K562 (cell line): ENCODE data around the gene ARPC4. TPM values are rescaled to one million over a fixed set of nuclear protein-coding genes. Genes with fewer than 3 reads are reported as not detected.
A peak's percentile ranks its signal among the peaks of the same experiment; 100 is the strongest.

Source experiments
- BRCA1 ChIP-seq, 2 experiments: fragments of 450-650 bp in 1 of 2; sonication (generic) in 1 of 2; formaldehyde crosslinking in 1 of 2; IDR thresholded peaks; 2 replicates each; pipeline versions ENCODE4 v1.5.0 to v1.6.1; 2017 to 2020; ENCODE audit warnings: mild to moderate bottlenecking in 1 of 2, missing genetic modification reagents in 1 of 2
- BRD4 ChIP-seq: fragments of 200-600 bp; sonication (generic); IDR thresholded peaks from 2 replicates; pipeline ENCODE4 v1.6.1; 2017; ENCODE audit warnings: inconsistent platforms
- C11orf30 ChIP-seq: fragments of 450-650 bp; IDR thresholded peaks from 2 replicates; pipeline ENCODE4 v1.6.1; 2016; ENCODE audit warnings: low read depth, mild to moderate bottlenecking
- CHD4 ChIP-seq: fragments of 200-600 bp; sonication (generic); IDR thresholded peaks from 3 replicates; pipeline ENCODE4 v1.6.1; 2012; ENCODE audit warnings: low read depth, mild to moderate bottlenecking, mixed read lengths, low read length, inconsistent platforms; ENCODE audit not compliant: insufficient read depth, insufficient replicate concordance, poor library complexity, severe bottlenecking
- CTBP1 ChIP-seq: fragments of 450-650 bp; IDR thresholded peaks from 2 replicates; pipeline ENCODE4 v1.6.1; 2016; ENCODE audit warnings: borderline replicate concordance
- DMBX1 ChIP-seq: fragments of 250-450 bp; sonication (Bioruptor Pico); IDR thresholded peaks from 2 replicates; pipeline ENCODE4 v1.8.0; 2022; ENCODE audit warnings: inconsistent platforms, mild to moderate bottlenecking, moderate library complexity, borderline replicate concordance
- EHMT2 ChIP-seq: fragments of 450-650 bp; IDR thresholded peaks from 2 replicates; pipeline ENCODE4 v1.6.1; 2018; ENCODE audit warnings: antibody characterized with exemption
- ELF2 ChIP-seq: fragments of 250-450 bp; sonication (Bioruptor Pico); IDR thresholded peaks from 2 replicates; pipeline ENCODE4 v1.5.0; 2021; ENCODE audit warnings: mild to moderate bottlenecking
- FOXA3 ChIP-seq, 2 experiments: fragments of 450-650 bp in 1 of 2; sonication (generic) in 1 of 2; formaldehyde crosslinking; IDR thresholded peaks in 1 of 2; conservative IDR thresholded peaks in 1 of 2; 2 replicates each; pipeline versions ENCODE4 v1.4.0 to v1.8.0; 2020 to 2022; ENCODE audit warnings: mild to moderate bottlenecking in 2 of 2, missing genetic modification reagents in 1 of 2
- FOXK2 ChIP-seq, 2 experiments: fragments of 450-650 bp; IDR thresholded peaks in 1 of 2; conservative IDR thresholded peaks in 1 of 2; 2 replicates each; pipeline ENCODE4 v1.6.1; 2016; ENCODE audit warnings: low read depth in 2 of 2, mild to moderate bottlenecking in 1 of 2
- HEY1 ChIP-seq: fragments of 250-450 bp; sonication (Bioruptor Pico); IDR thresholded peaks from 2 replicates; pipeline ENCODE4 v1.5.0; 2020; ENCODE audit warnings: mild to moderate bottlenecking, moderate library complexity, borderline replicate concordance
- HNRNPL ChIP-seq: fragments of 200-400 bp; formaldehyde crosslinking; IDR thresholded peaks from 2 replicates; pipeline ENCODE4 v1.6.1; 2017; ENCODE audit warnings: low read depth, mild to moderate bottlenecking, low read length
- KDM1A ChIP-seq, 2 experiments: fragments of 450-650 bp; IDR thresholded peaks; 2 replicates each; pipeline ENCODE4 v1.6.1; 2016; ENCODE audit warnings: mild to moderate bottlenecking in 2 of 2
- NCOA6 ChIP-seq: fragments of 450-650 bp; IDR thresholded peaks from 2 replicates; pipeline ENCODE4 v1.6.1; 2017; ENCODE audit warnings: mild to moderate bottlenecking
- NR2C2 ChIP-seq, 2 experiments: fragments of 200-800 bp in 1 of 2; sonication (Bioruptor generic) in 1 of 2; sonication (generic) in 1 of 2; formaldehyde crosslinking in 1 of 2; IDR thresholded peaks; 2 replicates each; pipeline versions ENCODE4 v1.6.1 to v1.8.0; 2016 to 2022; ENCODE audit warnings: mild to moderate bottlenecking in 1 of 2, missing compliant biosample characterization in 1 of 2, missing genetic modification characterization in 1 of 2, missing genetic modification reagents in 1 of 2
- POLR2AphosphoS2 ChIP-seq: IDR thresholded peaks from 2 replicates; pipeline ENCODE4 v1.6.1; 2012; ENCODE audit warnings: low read length, improper control_type of control experiment
- POLR2G ChIP-seq: fragments of 200-400 bp; formaldehyde crosslinking; IDR thresholded peaks from 2 replicates; pipeline ENCODE4 v1.6.1; 2017; ENCODE audit warnings: low read depth, mild to moderate bottlenecking, antibody characterized with exemption, low read length, moderate library complexity
- RAD21 ChIP-seq, 2 experiments: fragments of 250-450 bp in 1 of 2; fragments of 450-650 bp in 1 of 2; sonication (Bioruptor Pico) in 1 of 2; formaldehyde crosslinking in 1 of 2; IDR thresholded peaks in 1 of 2; conservative IDR thresholded peaks in 1 of 2; 2 replicates each; pipeline versions ENCODE4 v1.4.0 to v1.8.0; 2020 to 2022; ENCODE audit warnings: mild to moderate bottlenecking in 2 of 2, moderate library complexity in 1 of 2
- RAD51 ChIP-seq: fragments of 450-650 bp; IDR thresholded peaks from 2 replicates; pipeline ENCODE4 v1.7.1; 2016; ENCODE audit warnings: low read depth, mild to moderate bottlenecking, borderline replicate concordance
- RBM34 ChIP-seq: fragments of 200-400 bp; formaldehyde crosslinking; IDR thresholded peaks from 2 replicates; pipeline ENCODE4 v1.6.1; 2018; ENCODE audit warnings: low read length, borderline replicate concordance; ENCODE audit not compliant: insufficient read depth
- SAFB ChIP-seq: fragments of 200-400 bp; formaldehyde crosslinking; IDR thresholded peaks from 2 replicates; pipeline ENCODE4 v1.6.1; 2017; ENCODE audit warnings: low read depth, low read length, borderline replicate concordance
- ZNF165 ChIP-seq: fragments of 250-450 bp; sonication (Bioruptor Pico); IDR thresholded peaks from 2 replicates; pipeline ENCODE4 v1.4.0; 2020; ENCODE audit warnings: borderline replicate concordance
- ZNF24 ChIP-seq: fragments of 450-650 bp; IDR thresholded peaks from 2 replicates; pipeline ENCODE4 v1.6.1; 2016
- ZNF766 ChIP-seq: fragments of 200-800 bp; sonication (Bioruptor generic); conservative IDR thresholded peaks from 2 replicates; pipeline ENCODE4 v1.6.1; 2016; ENCODE audit warnings: missing genetic modification characterization, missing compliant biosample characterization
- ZNF778 ChIP-seq: fragments of 450-650 bp; formaldehyde crosslinking; IDR thresholded peaks from 2 replicates; pipeline ENCODE4 v1.4.0; 2020; ENCODE audit warnings: mild to moderate bottlenecking, moderate library complexity
- polyA plus RNA-seq, 8 experiments: library from polyadenylated mRNA; depleted of rRNA in 4 of 8; stranded (reverse) in 5 of 8; unstranded in 3 of 8; fragments of >200 nt; fragmentation: Nextera tagmentation in 2 of 8; fragmentation: Illumina TruSeq in 1 of 8; extraction: Ambion mirVana in 2 of 8; extraction: Trizol in 1 of 8; gene quantifications; 2 replicates each; pipeline versions ENCODE4 v1.2.1 to v1.2.3, GENCODE V29; 2011 to 2014; ENCODE audit warnings: inconsistent platforms in 1 of 8, missing spikeins in 1 of 8
- total RNA-seq, 7 experiments: library from RNA; depleted of rRNA in 6 of 7; stranded (reverse); fragments of >200 nt in 6 of 7; fragmentation: Illumina TruSeq in 2 of 7; extraction: Trizol in 2 of 7; gene quantifications; 2 replicates each; pipeline versions ENCODE4 v1.2.1 to v1.2.3, GENCODE V29; 2011 to 2021; ENCODE audit warnings: low replicate concordance in 1 of 7
- TF ChIP-seq, protein P1 (sequence below), 3 experiments: IDR thresholded peaks in 2 of 3; conservative IDR thresholded peaks in 1 of 3; 2 replicates each; pipeline ENCODE4 v1.5.1; 2011 to 2012; ENCODE audit warnings: low read length in 3 of 3, mild to moderate bottlenecking in 3 of 3, control low read depth in 2 of 3, improper control_type of control experiment in 1 of 3, inconsistent platforms in 1 of 3, low read depth in 1 of 3, mixed read lengths in 1 of 3, moderate library complexity in 1 of 3; ENCODE audit not compliant: insufficient read depth in 2 of 3

Gene ARPC4
- total and polyA plus RNA-seq, 9 of the 15 experiments (the other 6 are each of a cell fraction or from before 2014, with no cell fraction given), result 20.1 to 153 (median 119) TPM

DNA sequence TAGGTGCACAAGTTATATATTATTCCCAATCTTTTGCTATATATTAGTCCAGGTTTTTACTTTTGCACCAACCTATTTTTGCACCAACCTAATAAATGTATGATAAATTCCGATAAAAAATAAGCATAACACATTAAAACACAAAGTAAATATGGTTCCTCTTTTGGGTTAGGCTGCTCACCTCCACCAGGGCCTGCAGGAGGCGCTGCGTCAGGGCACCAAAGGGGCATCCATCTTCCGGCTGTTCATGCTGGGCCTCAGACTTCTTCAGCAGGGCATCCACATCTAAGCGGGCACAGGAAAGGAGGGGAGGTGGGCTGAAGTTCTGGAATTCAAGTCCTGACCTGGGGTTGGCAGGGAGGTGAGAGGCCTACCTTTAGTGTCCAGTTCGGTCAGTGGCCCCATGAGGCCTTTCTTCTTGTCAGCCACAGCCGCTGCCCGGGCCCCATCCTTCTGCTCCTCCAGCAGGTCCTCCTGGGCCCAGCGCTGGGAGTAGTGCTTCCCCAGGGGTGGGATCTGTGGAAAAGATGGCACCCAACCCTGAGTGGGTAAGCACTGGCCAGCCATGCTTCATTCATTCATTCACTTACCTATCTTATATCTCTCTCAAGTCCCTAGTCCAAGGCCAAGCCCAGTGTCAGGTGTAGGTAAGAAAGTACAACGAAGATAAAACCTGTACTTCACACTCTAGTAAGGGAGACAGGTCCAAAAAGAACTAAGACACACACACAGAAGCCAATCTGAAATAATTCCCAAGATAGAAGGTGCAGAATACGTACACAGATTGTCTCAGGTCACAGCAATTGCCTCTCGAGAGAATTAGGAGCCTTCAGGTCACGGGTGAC, 5.8 kb upstream of the ARPC4 start (continued):
- TF ChIP-seq DMBX1 (CRISPR knock-in tag) (0 out of 2 replicates have a peak, but pooled peaks have one; percentile 33), POLR2AphosphoS2 (peak; percentile 62), RAD21 (CRISPR knock-in tag; conservative IDR thresholded peaks at IDR 0.05 in 1 of 2, IDR thresholded peaks at IDR 0.05 in 1 of 2) (0 out of 4 replicates have a peak, but pooled peaks of 1 of the 2 experiments have one; percentile 2), EHMT2 (peak; percentile 30; the same call in 1 of the 2 replicates), NCOA6 (no peak), ZNF778 (CRISPR knock-in tag) (no peak), KDM1A (IDR thresholded peaks at IDR 0.05) (no peak), FOXK2 (conservative IDR thresholded peaks at IDR 0.05 in 1 of 2, IDR thresholded peaks at IDR 0.05 in 1 of 2; ENCODE audit: low read depth in 2 of 2) (peak; percentile 71 to 73), POLR2G (peak; percentile 52; the same call in 1 of the 2 replicates), ZNF24 (peak; percentile 45; the same call in 1 of the 2 replicates), CTBP1 (no peak), C11orf30 (no peak), HEY1 (CRISPR knock-in tag) (no peak), FOXA3 (CRISPR knock-in tag; conservative IDR thresholded peaks at IDR 0.05 in 1 of 2, IDR thresholded peaks at IDR 0.05 in 1 of 2) (peak; percentile 41 to 91; a peak in 3 of 4 replicates), CHD4 (no peak), BRCA1 (IDR thresholded peaks at IDR 0.05) (no peak), BRCA1 (CRISPR knock-in tag; IDR thresholded peaks at IDR 0.05) (no peak), RAD51 (no peak), NR2C2 (CRISPR knock-in tag; IDR thresholded peaks at IDR 0.05) (no peak), NR2C2 (tag; IDR thresholded peaks at IDR 0.05) (no peak), SAFB (no peak), ELF2 (peak; percentile 26; the same call in 1 of the 2 replicates), BRD4 (no peak), ZNF165 (no peak), HNRNPL (peak; percentile 62; the same call in 1 of the 2 replicates), RBM34 (no peak), ZNF766 (CRISPR knock-in tag) (0 out of 2 replicates have a peak, but pooled peaks have one; percentile 11)
- TF ChIP-seq, protein P1, sequence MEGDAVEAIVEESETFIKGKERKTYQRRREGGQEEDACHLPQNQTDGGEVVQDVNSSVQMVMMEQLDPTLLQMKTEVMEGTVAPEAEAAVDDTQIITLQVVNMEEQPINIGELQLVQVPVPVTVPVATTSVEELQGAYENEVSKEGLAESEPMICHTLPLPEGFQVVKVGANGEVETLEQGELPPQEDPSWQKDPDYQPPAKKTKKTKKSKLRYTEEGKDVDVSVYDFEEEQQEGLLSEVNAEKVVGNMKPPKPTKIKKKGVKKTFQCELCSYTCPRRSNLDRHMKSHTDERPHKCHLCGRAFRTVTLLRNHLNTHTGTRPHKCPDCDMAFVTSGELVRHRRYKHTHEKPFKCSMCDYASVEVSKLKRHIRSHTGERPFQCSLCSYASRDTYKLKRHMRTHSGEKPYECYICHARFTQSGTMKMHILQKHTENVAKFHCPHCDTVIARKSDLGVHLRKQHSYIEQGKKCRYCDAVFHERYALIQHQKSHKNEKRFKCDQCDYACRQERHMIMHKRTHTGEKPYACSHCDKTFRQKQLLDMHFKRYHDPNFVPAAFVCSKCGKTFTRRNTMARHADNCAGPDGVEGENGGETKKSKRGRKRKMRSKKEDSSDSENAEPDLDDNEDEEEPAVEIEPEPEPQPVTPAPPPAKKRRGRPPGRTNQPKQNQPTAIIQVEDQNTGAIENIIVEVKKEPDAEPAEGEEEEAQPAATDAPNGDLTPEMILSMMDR (IDR thresholded peaks at IDR 0.05 in 2 of 3, conservative IDR thresholded peaks at IDR 0.05 in 1 of 3; ENCODE audit: insufficient read depth in 2 of 3, low read depth in 1 of 3, low read length in 3 of 3), result peak; percentile 76 to 96 (median 77)
